WTC11 (cell line): Measurements from ENCODE around the gene DNMT3A. TPM values are rescaled to one million over a fixed set of nuclear protein-coding genes. Genes with fewer than 3 reads are reported as not detected.

ENCODE experiments used
- ATAC-seq: fragments of 200-7000 bp; cut with Tn5 transposase; 2 replicates; pipeline ENCODE4 v1.10.0; 2021; ENCODE audit warnings: mild to moderate bottlenecking, moderate library complexity
- CTCF ChIA-PET: fragments of 300-600 bp; sonication (Branson Sonifier 250); formaldehyde crosslinking; loops from one replicate; lab custom pipeline; 2021; ENCODE audit warnings: antibody characterized with exemption; lab: Charles Lee
- POLR2A ChIA-PET: fragments of 350-600 bp; sonication (Branson Sonifier 250); formaldehyde crosslinking; loops from one replicate; lab custom pipeline; 2021; ENCODE audit warnings: antibody characterized with exemption; lab: Charles Lee
- DNase-seq: peaks from one replicate; pipeline ENCODE4 v3.0.0; 2021; ENCODE audit warnings: low spot score
- H3K27ac Mint-ChIP-seq: 2 replicates; pipeline ENCODE4 v1.8.0; 2021; ENCODE audit warnings: mixed read lengths
- H3K27me3 Mint-ChIP-seq: 2 replicates; pipeline ENCODE4 v1.8.0; 2021; ENCODE audit warnings: low read depth, mild to moderate bottlenecking, moderate library complexity, mixed read lengths
- H3K36me3 Mint-ChIP-seq: 2 replicates; pipeline ENCODE4 v1.8.0; 2021; ENCODE audit warnings: mixed read lengths
- H3K4me1 Mint-ChIP-seq: 2 replicates; pipeline ENCODE4 v1.8.0; 2022; ENCODE audit warnings: mixed read lengths
- H3K4me3 Mint-ChIP-seq: 2 replicates; pipeline ENCODE4 v1.8.0; 2021; ENCODE audit warnings: mild to moderate bottlenecking, moderate library complexity, mixed read lengths
- H3K9me3 Mint-ChIP-seq: 2 replicates; pipeline ENCODE4 v1.8.0; 2021; ENCODE audit warnings: mixed read lengths
- CBFB ChIP-seq: sonication (generic); formaldehyde crosslinking; IDR thresholded peaks from 2 replicates; pipeline ENCODE4 v1.8.1; 2022; ENCODE audit warnings: mild to moderate bottlenecking, low read depth, missing genetic modification reagents
- ELF4 ChIP-seq: sonication (generic); formaldehyde crosslinking; IDR thresholded peaks from 2 replicates; pipeline ENCODE4 v1.8.1; 2022; ENCODE audit warnings: low read depth, mild to moderate bottlenecking, moderate library complexity, missing genetic modification reagents
- FOXJ3 ChIP-seq: sonication (generic); formaldehyde crosslinking; IDR thresholded peaks from 2 replicates; pipeline ENCODE4 v1.9.0; 2021; ENCODE audit warnings: missing genetic modification reagents, mild to moderate bottlenecking, borderline replicate concordance
- FOXK1 ChIP-seq: sonication (generic); formaldehyde crosslinking; IDR thresholded peaks from 2 replicates; pipeline ENCODE4 v1.8.0; 2022; ENCODE audit warnings: mild to moderate bottlenecking, moderate library complexity, missing genetic modification reagents
- GABPB1 ChIP-seq: sonication (generic); formaldehyde crosslinking; IDR thresholded peaks from 2 replicates; pipeline ENCODE4 v1.8.1; 2023; ENCODE audit warnings: mild to moderate bottlenecking, missing genetic modification reagents
- GTF2I ChIP-seq: fragments of 250-450 bp; sonication (Bioruptor Pico); conservative IDR thresholded peaks from 2 replicates; pipeline ENCODE4 v1.4.0; 2021; ENCODE audit warnings: mild to moderate bottlenecking
- MYBL2 ChIP-seq: sonication (generic); formaldehyde crosslinking; IDR thresholded peaks from 2 replicates; pipeline ENCODE4 v1.8.1; 2023; ENCODE audit warnings: mild to moderate bottlenecking, moderate library complexity, missing genetic modification reagents
- NFE2L1 ChIP-seq: sonication (generic); formaldehyde crosslinking; IDR thresholded peaks from 2 replicates; pipeline ENCODE4 v1.8.1; 2023; ENCODE audit warnings: missing genetic modification reagents
- NR1H2 ChIP-seq: sonication (generic); formaldehyde crosslinking; IDR thresholded peaks from 2 replicates; pipeline ENCODE4 v1.9.0; 2021; ENCODE audit warnings: mild to moderate bottlenecking, moderate library complexity, missing genetic modification reagents
- NR2C2 ChIP-seq: sonication (generic); formaldehyde crosslinking; IDR thresholded peaks from 2 replicates; pipeline ENCODE4 v1.8.0; 2022; ENCODE audit warnings: mild to moderate bottlenecking, missing genetic modification reagents
- SMAD4 ChIP-seq: sonication (generic); formaldehyde crosslinking; IDR thresholded peaks from 2 replicates; pipeline ENCODE4 v1.8.0; 2022; ENCODE audit warnings: mild to moderate bottlenecking, missing genetic modification reagents
- SP1 ChIP-seq: sonication (generic); formaldehyde crosslinking; conservative IDR thresholded peaks from 2 replicates; pipeline ENCODE4 v1.8.1; 2022; ENCODE audit warnings: missing genetic modification reagents
- TEAD1 ChIP-seq: sonication (generic); formaldehyde crosslinking; IDR thresholded peaks from 2 replicates; pipeline ENCODE4 v1.8.0; 2022; ENCODE audit warnings: mild to moderate bottlenecking, missing genetic modification reagents
- TEAD4 ChIP-seq: sonication (generic); formaldehyde crosslinking; IDR thresholded peaks from 2 replicates; pipeline ENCODE4 v1.8.0; 2022; ENCODE audit warnings: mild to moderate bottlenecking, missing genetic modification reagents
- ZNF423 ChIP-seq: fragments of 250-450 bp; sonication (Bioruptor Pico); IDR thresholded peaks from 2 replicates; pipeline ENCODE4 v2.1.2; 2022; ENCODE audit warnings: mild to moderate bottlenecking, moderate library complexity
- total RNA-seq: library from RNA; stranded (reverse); gene quantifications from 3 replicates; pipeline ENCODE4 v1.2.3, GENCODE V29; 2021
- TF ChIP-seq, protein P1 (sequence below): sonication (generic); formaldehyde crosslinking; IDR thresholded peaks from 2 replicates; pipeline ENCODE4 v1.8.1; 2022; ENCODE audit warnings: low read depth, missing genetic modification reagents, borderline replicate concordance
- TF ChIP-seq, protein P2 (sequence below): sonication (generic); formaldehyde crosslinking; IDR thresholded peaks from 2 replicates; pipeline ENCODE4 v1.8.0; 2022; ENCODE audit warnings: mild to moderate bottlenecking, missing genetic modification reagents
- TF ChIP-seq, protein P3 (sequence below): sonication (generic); formaldehyde crosslinking; IDR thresholded peaks from 2 replicates; pipeline ENCODE4 v1.8.0; 2022; ENCODE audit warnings: missing genetic modification reagents
- TF ChIP-seq, protein P4 (sequence below): sonication (generic); formaldehyde crosslinking; IDR thresholded peaks from 2 replicates; pipeline ENCODE4 v1.8.1; 2023; ENCODE audit warnings: mild to moderate bottlenecking, missing genetic modification reagents, moderate library complexity
- TF ChIP-seq, protein P5 (sequence below): sonication (generic); formaldehyde crosslinking; IDR thresholded peaks from 2 replicates; pipeline ENCODE4 v1.8.0; 2023; ENCODE audit warnings: mild to moderate bottlenecking, missing genetic modification reagents
- TF ChIP-seq, protein P6 (sequence below): fragments of 250-450 bp; sonication (Bioruptor Pico); IDR thresholded peaks from 2 replicates; pipeline ENCODE4 v1.9.0; 2021; ENCODE audit warnings: mild to moderate bottlenecking

Gene DNMT3A
- total RNA-seq, 1 experiment from 2014 or later: 154 TPM

DNA sequence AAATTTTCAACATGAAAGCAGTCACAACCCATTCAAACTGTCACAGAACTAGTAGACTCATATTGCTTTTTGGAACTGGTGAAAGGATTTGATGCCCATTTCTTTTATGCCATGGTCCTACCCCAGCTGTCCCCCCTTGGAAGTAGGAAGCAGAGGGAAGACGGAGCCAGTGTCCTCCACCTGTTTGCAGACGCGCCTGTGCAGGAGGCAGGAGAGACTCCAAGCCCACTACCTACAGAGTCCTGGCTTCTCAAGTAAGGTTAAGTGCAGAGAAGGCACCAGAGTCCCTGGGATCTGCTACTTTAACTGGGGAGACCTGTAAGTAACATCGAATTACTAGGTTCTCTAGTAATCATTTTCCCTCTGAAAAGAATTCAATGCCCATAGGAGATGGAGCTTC is 32.7 kb upstream of the DNMT3A start:
- POLR2A ChIA-PET: no interaction called here
- CTCF ChIA-PET: interaction anchor here (2.2 to 4.7 kb wide), 3 partner anchors 11 to 290 kb away, joined by 8 to 54 read pairs (median 13); no protein-coding TSS in a partner anchor
- Mint-ChIP-seq H3K9me3 (peaks cover 10% of the 10 kb centered on the region), H3K27me3 (peaks cover 33% of the 10 kb centered on the region), H3K27ac (no peak overlapping the region), H3K4me1 (peaks cover 31% of the 10 kb centered on the region), H3K4me3 (no peak overlapping the region), H3K36me3 (peaks cover 15% of the 10 kb centered on the region)
- no peak for DNase-seq
- TF ChIP-seq, protein P1, sequence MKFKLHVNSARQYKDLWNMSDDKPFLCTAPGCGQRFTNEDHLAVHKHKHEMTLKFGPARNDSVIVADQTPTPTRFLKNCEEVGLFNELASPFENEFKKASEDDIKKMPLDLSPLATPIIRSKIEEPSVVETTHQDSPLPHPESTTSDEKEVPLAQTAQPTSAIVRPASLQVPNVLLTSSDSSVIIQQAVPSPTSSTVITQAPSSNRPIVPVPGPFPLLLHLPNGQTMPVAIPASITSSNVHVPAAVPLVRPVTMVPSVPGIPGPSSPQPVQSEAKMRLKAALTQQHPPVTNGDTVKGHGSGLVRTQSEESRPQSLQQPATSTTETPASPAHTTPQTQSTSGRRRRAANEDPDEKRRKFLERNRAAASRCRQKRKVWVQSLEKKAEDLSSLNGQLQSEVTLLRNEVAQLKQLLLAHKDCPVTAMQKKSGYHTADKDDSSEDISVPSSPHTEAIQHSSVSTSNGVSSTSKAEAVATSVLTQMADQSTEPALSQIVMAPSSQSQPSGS (CRISPR knock-in tag): no peak
- TF ChIP-seq MYBL2 (CRISPR knock-in tag): no peak
- no peak for TF ChIP-seq SMAD4 (CRISPR knock-in tag)
- no peak for TF ChIP-seq ELF4 (CRISPR knock-in tag)
- TF ChIP-seq, protein P2, sequence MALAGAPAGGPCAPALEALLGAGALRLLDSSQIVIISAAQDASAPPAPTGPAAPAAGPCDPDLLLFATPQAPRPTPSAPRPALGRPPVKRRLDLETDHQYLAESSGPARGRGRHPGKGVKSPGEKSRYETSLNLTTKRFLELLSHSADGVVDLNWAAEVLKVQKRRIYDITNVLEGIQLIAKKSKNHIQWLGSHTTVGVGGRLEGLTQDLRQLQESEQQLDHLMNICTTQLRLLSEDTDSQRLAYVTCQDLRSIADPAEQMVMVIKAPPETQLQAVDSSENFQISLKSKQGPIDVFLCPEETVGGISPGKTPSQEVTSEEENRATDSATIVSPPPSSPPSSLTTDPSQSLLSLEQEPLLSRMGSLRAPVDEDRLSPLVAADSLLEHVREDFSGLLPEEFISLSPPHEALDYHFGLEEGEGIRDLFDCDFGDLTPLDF: no peak
- no peak for ATAC-seq

DNA sequence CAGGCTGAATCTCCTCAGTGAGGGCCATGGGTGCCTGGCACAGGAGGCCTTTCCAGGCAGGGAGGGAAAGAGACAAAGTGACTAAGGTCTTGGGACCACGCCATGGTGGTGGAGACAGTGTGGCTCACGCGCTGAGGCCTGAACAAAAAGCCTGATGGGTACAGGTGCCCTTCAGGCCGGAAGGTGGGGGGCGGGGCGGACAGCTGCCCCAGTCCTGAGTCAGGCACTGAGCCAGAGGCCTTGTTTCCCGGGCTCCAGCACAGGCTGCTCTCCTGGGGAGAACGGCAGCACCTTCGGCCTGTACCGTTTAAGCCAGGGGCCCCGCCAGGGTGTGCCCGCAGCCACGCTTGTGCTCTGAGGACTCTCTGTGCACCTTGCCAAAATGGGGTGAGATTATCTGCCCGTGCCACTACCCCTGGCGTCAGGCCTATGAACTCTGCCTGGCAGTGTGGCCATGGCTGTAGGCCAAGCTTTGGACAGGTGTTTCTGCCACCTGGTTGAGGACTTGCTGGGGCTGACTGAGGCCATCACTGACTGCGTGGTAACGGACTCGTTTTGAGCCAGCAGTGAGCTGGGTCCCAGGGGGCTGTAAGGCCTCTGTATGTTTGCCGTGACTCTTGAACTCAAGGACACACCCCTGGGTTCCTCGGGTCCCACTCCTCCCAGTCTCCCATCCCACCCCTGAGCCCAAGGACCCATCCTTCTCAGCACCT is 31.7 kb upstream of the DNMT3A start:
- peaks cover 5% of the 10 kb centered on the region for H3K36me3 Mint-ChIP-seq
- peaks cover 31% of the 10 kb centered on the region for H3K4me1 Mint-ChIP-seq
- ChIA-PET CTCF (interaction anchor here (4.7 kb wide), 1 partner anchor 11 kb away, joined by 54 read pairs; no protein-coding TSS in a partner anchor), POLR2A (interaction anchor here (0.6 kb wide), 1 partner anchor 103 kb away, joined by 3 read pairs; no protein-coding TSS in a partner anchor)
- no peak for TF ChIP-seq CBFB (CRISPR knock-in tag)
- TF ChIP-seq TEAD1: no peak
- TF ChIP-seq ZNF423: no peak
- TF ChIP-seq, protein P3, sequence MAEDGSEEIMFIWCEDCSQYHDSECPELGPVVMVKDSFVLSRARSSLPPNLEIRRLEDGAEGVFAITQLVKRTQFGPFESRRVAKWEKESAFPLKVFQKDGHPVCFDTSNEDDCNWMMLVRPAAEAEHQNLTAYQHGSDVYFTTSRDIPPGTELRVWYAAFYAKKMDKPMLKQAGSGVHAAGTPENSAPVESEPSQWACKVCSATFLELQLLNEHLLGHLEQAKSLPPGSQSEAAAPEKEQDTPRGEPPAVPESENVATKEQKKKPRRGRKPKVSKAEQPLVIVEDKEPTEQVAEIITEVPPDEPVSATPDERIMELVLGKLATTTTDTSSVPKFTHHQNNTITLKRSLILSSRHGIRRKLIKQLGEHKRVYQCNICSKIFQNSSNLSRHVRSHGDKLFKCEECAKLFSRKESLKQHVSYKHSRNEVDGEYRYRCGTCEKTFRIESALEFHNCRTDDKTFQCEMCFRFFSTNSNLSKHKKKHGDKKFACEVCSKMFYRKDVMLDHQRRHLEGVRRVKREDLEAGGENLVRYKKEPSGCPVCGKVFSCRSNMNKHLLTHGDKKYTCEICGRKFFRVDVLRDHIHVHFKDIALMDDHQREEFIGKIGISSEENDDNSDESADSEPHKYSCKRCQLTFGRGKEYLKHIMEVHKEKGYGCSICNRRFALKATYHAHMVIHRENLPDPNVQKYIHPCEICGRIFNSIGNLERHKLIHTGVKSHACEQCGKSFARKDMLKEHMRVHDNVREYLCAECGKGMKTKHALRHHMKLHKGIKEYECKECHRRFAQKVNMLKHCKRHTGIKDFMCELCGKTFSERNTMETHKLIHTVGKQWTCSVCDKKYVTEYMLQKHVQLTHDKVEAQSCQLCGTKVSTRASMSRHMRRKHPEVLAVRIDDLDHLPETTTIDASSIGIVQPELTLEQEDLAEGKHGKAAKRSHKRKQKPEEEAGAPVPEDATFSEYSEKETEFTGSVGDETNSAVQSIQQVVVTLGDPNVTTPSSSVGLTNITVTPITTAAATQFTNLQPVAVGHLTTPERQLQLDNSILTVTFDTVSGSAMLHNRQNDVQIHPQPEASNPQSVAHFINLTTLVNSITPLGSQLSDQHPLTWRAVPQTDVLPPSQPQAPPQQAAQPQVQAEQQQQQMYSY (CRISPR knock-in tag): no peak
- TF ChIP-seq SP1 (CRISPR knock-in tag): no peak
- TF ChIP-seq, protein P4, sequence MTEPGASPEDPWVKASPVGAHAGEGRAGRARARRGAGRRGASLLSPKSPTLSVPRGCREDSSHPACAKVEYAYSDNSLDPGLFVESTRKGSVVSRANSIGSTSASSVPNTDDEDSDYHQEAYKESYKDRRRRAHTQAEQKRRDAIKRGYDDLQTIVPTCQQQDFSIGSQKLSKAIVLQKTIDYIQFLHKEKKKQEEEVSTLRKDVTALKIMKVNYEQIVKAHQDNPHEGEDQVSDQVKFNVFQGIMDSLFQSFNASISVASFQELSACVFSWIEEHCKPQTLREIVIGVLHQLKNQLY (CRISPR knock-in tag): no peak
- no peak for TF ChIP-seq TEAD4 (CRISPR knock-in tag)
- no peak for TF ChIP-seq FOXK1 (CRISPR knock-in tag)
- TF ChIP-seq GABPB1 (CRISPR knock-in tag): no peak
- no peak for TF ChIP-seq FOXJ3
- TF ChIP-seq, protein P5, sequence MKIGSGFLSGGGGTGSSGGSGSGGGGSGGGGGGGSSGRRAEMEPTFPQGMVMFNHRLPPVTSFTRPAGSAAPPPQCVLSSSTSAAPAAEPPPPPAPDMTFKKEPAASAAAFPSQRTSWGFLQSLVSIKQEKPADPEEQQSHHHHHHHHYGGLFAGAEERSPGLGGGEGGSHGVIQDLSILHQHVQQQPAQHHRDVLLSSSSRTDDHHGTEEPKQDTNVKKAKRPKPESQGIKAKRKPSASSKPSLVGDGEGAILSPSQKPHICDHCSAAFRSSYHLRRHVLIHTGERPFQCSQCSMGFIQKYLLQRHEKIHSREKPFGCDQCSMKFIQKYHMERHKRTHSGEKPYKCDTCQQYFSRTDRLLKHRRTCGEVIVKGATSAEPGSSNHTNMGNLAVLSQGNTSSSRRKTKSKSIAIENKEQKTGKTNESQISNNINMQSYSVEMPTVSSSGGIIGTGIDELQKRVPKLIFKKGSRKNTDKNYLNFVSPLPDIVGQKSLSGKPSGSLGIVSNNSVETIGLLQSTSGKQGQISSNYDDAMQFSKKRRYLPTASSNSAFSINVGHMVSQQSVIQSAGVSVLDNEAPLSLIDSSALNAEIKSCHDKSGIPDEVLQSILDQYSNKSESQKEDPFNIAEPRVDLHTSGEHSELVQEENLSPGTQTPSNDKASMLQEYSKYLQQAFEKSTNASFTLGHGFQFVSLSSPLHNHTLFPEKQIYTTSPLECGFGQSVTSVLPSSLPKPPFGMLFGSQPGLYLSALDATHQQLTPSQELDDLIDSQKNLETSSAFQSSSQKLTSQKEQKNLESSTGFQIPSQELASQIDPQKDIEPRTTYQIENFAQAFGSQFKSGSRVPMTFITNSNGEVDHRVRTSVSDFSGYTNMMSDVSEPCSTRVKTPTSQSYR (CRISPR knock-in tag): no peak
- TF ChIP-seq GTF2I (CRISPR knock-in tag): no peak
- TF ChIP-seq, protein P6, sequence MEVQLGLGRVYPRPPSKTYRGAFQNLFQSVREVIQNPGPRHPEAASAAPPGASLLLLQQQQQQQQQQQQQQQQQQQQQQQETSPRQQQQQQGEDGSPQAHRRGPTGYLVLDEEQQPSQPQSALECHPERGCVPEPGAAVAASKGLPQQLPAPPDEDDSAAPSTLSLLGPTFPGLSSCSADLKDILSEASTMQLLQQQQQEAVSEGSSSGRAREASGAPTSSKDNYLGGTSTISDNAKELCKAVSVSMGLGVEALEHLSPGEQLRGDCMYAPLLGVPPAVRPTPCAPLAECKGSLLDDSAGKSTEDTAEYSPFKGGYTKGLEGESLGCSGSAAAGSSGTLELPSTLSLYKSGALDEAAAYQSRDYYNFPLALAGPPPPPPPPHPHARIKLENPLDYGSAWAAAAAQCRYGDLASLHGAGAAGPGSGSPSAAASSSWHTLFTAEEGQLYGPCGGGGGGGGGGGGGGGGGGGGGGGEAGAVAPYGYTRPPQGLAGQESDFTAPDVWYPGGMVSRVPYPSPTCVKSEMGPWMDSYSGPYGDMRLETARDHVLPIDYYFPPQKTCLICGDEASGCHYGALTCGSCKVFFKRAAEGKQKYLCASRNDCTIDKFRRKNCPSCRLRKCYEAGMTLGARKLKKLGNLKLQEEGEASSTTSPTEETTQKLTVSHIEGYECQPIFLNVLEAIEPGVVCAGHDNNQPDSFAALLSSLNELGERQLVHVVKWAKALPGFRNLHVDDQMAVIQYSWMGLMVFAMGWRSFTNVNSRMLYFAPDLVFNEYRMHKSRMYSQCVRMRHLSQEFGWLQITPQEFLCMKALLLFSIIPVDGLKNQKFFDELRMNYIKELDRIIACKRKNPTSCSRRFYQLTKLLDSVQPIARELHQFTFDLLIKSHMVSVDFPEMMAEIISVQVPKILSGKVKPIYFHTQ (CRISPR knock-in tag): no peak
- TF ChIP-seq NR1H2 (CRISPR knock-in tag): no peak
- no peak for TF ChIP-seq NR2C2 (CRISPR knock-in tag)
- TF ChIP-seq NFE2L1: no peak
- H3K27me3 Mint-ChIP-seq: peaks cover 32% of the 10 kb centered on the region
- H3K9me3 Mint-ChIP-seq: no peaks in the 10 kb centered on the region
- no peak for ATAC-seq
- H3K27ac Mint-ChIP-seq: no peak overlapping the region
- no peak overlapping the region for H3K4me3 Mint-ChIP-seq
- DNase-seq: no peak
